Effector CD4-positive, alpha-beta T cell (primary cell): ENCODE results near the gene IRAK2.

Experiments
- DNase-seq: peaks from one replicate; pipeline ENCODE4 v3.0.0-alpha.2; 2020

Gene IRAK2

GRCh38 chr3:10224794-10225665 is 60.3 kb downstream of the IRAK2 start:
- peak; percentile 38 for DNase-seq

- no peak for DNase-seq
Measured at GRCh38 chr3:10226293-10226692, 61.6 kb downstream of the IRAK2 start.

DNA sequence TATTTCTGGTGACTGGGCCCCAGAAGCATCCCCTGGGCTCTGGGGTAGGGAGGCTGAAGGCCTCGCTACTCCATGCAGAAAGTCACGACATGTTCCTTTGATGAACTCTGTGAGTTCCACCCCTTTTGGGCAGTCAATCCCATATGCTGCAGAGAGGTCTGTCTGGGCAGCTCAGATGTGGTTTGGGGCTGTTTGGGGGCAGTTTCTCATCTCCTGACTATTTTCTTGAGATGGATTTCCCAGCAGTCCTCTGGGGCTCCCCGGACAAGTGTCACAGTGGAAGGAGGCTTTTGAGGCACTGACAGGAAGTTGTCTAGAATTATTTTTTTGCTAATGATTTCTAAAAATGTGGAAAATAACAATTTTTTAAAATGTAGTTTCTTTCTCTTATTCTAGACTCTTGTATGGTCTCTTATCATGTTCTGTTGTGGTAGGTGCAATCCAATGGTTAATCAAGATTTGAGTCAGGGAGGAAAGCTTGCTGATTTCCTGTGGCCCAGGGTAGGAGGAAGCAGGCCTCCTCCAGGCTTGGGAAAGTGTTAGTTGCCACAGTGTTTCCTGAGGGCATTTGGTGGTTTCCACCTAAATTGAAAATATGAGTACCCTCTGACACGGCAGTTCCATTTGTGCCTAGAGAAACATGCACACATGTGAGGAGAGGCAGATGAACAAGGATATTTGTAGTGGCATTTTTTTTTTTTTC is 63.7 kb downstream of the IRAK2 start:
- DNase-seq = no peak

GRCh38 chr3:10229576-10229975 is 64.9 kb downstream of the IRAK2 start:
- no peak for DNase-seq

- no peak for DNase-seq
Measured at GRCh38 chr3:10232137-10232536, 67.4 kb downstream of the IRAK2 start.

GRCh38 chr3:10233988-10234387 is 69.3 kb downstream of the IRAK2 start:
- no peak for DNase-seq

GRCh38 chr3:10234526-10235230 is 70.0 kb downstream of the IRAK2 start:
- DNase-seq = no peak

DNA sequence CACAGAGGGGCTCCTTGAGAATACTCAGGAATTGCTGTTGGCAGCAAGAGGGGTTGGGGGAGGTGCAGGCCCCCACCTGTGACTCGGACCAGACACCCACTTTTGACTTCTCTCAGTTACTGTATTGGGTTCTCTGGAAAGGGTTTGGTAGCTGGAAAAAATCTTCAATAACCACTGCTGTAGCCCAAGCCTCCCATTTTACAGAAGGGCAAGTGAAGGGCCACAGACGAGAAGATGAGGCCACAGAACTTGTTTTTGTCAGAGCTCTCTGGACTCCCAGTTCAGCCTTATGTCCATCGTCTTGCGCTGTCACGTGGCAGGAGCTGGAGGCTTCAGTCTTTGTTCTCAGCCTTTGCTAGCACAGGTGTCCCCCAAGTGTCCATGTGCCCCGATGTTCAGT is 70.8 kb downstream of the IRAK2 start:
- no peak for DNase-seq

DNA sequence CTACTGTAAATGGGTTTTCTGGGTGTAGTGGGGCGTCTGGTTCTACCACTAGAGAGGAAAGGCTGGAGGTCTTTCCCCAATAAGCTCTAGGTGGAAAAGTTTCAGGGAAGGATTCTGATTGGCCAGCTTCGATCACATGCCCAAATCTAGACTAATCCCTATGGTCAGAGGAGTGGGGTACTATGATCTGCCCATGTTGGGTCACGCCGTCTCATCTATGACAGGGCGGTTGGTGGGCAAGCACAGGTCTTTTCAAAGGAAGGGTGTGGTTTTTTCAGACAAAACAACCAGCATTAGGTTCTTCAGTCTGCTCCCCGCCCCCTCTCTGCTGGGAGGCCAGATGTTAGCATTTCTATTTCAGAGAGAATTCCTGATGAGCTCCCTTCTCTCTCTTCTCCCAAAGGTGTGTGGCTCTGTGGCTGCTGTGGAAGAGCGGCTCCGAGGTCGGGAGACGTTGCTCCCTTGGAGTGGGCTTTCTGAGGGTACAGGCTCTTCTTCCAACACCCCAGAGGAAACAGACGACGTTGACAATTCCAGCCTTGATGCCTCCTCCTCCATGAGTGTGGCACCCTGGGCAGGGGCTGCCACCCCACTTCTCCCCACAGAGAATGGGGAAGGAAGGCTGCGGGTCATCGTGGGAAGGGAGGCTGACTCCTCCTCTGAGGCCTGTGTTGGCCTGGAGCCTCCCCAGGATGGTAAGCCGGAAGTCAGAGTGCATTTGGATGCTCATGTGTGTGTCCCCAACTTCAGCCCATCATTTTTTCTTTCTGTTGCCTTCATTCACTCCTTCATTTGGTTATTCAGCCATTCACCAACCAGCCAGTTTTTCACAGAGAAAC is 73.8 kb downstream of the IRAK2 start:
- DNase-seq = no peak

DNA sequence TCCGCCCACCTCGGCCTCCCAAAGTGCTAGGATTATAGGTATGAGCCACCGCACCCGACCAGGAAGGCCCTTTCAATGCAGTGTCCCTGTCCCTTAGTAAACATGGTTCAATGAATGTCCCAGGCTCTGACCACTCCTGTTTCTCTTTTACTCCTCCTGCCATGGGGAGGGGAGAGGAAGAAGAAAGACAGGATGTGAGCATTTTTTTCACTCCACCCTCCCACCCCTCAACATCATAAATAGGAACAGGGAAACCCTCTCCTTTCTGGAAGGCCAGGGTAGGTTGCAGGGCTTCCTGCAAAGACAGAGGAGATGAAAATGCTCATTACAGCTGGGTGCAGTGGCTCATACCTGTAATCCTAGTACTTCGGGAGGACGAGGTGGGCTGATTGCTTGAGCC is 76.1 kb downstream of the IRAK2 start:
- DNase-seq = no peak

DNA sequence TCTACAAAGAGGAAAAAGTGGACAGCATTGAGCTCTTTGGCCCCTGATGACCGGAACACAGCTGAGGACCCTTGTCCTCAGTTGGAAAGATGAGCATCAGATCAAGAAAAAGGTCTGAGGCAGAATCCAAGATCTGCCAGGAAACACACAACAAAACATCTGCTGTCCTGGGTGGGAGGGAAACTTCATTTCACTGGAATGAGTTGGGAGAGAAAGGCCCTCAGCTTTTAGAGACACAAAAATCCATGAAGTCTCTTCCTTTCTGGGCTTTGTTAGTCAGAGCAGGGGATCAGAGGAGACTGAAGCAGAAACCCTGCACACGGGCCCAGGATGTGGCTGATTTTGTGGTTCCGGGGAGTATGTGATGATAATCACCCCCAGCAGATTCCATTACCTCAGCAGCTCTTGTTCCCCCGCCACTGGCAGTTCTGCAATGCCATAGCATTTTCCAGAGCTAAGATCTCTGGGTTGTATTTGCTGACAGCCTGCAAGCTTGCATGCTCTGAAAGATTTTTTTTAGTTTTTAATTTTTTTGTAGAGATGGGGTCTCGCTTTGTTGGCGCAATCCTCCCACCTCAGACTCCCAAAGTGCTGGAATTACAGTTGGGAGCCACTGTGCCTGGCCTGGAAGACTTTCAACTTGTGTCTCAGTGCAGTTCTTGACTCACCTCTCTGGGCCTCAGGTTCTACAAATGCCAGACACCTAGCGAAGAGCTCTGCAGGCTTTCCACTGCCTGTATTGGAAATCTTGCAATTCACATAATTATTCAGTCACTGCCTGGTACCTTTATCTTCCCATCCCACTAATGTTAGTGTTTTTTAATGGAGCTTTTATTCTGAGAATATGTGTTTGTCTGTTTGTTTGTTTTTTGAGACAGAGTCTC is 77.7 kb downstream of the IRAK2 start:
- peak; percentile 72 for DNase-seq

DNA sequence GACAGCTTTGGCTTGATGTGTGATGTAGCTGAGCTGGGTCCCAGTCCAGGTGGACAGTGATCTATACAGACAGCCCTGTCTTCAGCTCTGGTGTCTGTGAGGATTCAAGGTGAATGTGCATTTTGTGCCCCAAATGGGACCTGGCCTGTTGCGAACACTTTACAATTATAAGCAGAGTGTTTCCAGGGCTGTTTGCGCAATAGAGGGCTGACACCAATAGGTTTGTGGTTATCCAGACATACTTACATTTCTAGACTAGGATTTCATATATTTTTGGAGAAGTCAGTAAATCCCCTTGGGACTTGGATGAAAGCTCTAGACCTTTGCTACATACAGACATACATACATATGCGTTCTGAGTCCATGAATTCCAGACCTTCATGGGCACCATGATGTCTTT is 79.3 kb downstream of the IRAK2 start:
- no peak for DNase-seq

- DNase-seq = no peak
Measured at GRCh38 chr3:10245081-10245712, 80.5 kb downstream of the IRAK2 start.

- no peak for DNase-seq
Measured at GRCh38 chr3:10247679-10248183, 83.0 kb downstream of the IRAK2 start.

- peak; percentile 89 for DNase-seq
Measured at GRCh38 chr3:10248184-10248983, 83.7 kb downstream of the IRAK2 start, which contains the start of gene TATDN2. TSS of gene TATDN2 (plus strand) at chr3:10248459. CDS start at chr3:10249201, 742 bp downstream.

- DNase-seq = peak; percentile 26
Measured at GRCh38 chr3:10248984-10249748, 84.4 kb downstream of the IRAK2 start.

- no peak for DNase-seq
Measured at GRCh38 chr3:10249833-10250232, 85.1 kb downstream of the IRAK2 start.

GRCh38 chr3:10251006-10251405 is 86.3 kb downstream of the IRAK2 start:
- no peak for DNase-seq

DNA sequence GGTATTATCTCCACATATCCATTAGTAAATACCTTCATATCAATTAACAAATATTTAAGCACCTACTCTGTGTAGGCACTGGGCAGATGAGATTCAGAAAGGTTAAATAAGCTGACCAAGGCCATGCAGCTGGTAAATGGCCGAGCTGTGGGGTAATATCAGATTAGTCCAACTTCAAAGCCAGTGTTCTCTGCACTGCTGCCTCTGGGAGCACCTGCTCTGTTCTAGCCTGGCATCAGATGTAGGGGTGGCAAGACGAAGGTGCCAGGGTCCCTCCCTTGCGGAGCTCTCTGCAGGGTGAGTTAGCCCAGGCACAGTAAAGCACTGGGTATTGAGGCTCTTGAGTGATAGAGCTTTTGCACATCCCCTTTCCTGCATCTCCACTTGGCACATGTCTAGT is 89.0 kb downstream of the IRAK2 start:
- no peak for DNase-seq
